Stomach smooth muscle (tissue), 2 donors: Measurements from ENCODE around the gene SV2C.

ENCODE experiments used
- H3K27ac ChIP-seq: one replicate; pipeline ENCODE4 v1.7.0; 2013; ENCODE audit warnings: mild to moderate bottlenecking, low read length, inconsistent platforms
- H3K27me3 ChIP-seq, 2 donors: one replicate each; pipeline ENCODE4 v1.7.0; 2013; ENCODE audit warnings: low read length in 2 of 2; ENCODE audit not compliant: insufficient read depth in 2 of 2, control insufficient read depth in 1 of 2
- H3K36me3 ChIP-seq, 2 donors: one replicate each; pipeline ENCODE4 v1.7.0; 2013; ENCODE audit warnings: low read length in 2 of 2; ENCODE audit not compliant: control insufficient read depth in 2 of 2, insufficient read depth in 2 of 2
- H3K4me1 ChIP-seq: one replicate; pipeline ENCODE4 v1.7.0; 2013; ENCODE audit warnings: low read length; ENCODE audit not compliant: control insufficient read depth, insufficient read depth
- H3K4me3 ChIP-seq, 2 donors: one replicate each; pipeline ENCODE4 v1.7.0; 2013; ENCODE audit warnings: low read length in 2 of 2
- H3K9ac ChIP-seq, 2 donors: one replicate each; pipeline ENCODE4 v1.7.0; 2013; ENCODE audit warnings: low read length in 2 of 2, mild to moderate bottlenecking in 1 of 2
- H3K9me3 ChIP-seq, 2 donors: one replicate each; pipeline ENCODE4 v1.7.0; 2013; ENCODE audit warnings: low read length in 2 of 2; ENCODE audit not compliant: control insufficient read depth in 2 of 2
- donor health status: healthy.
- donor health status: Pancreatic carcinoma.

SV2C gene

GRCh38 chr5:76144513-76145274 lies 61.5 kb downstream of the SV2C start:
- Histone ChIP-seq H3K27me3 (no peaks in the 10 kb centered on the region), H3K4me1 (no peaks in the 10 kb centered on the region), H3K36me3 (no peaks in the 10 kb centered on the region), H3K9me3 (no peaks in the 10 kb centered on the region), H3K27ac (no peak overlapping the region), H3K9ac (no peak overlapping the region), H3K4me3 (no peak overlapping the region)

GRCh38 chr5:76145945-76146344 lies 62.8 kb downstream of the SV2C start:
- Histone ChIP-seq H3K4me1 (no peaks in the 10 kb centered on the region), H3K36me3 (no peaks in the 10 kb centered on the region), H3K9me3 (no peaks in the 10 kb centered on the region), H3K9ac (no peak overlapping the region), H3K4me3 (no peak overlapping the region), H3K27ac (no peak overlapping the region), H3K27me3 (no peaks in the 10 kb centered on the region)

DNA sequence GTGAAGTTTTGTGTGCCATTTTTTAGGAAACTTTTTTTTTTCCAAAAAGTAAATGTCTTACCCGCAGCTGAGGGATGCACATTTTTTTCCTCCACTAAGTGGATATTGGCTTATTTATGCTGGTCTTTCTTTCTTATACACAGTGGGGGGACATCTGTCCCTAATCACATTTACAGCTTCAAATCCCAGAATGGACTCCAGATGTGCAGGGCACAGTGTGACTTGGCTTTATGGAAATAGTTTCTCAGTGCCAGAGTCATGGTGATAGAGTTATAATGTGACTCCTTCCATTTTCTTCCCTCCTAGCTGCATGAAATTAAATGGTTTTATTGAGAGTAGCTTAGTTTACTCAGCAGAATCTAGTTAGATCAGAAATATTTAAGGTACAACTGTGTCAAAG lies 66.5 kb downstream of the SV2C start:
- Histone ChIP-seq H3K36me3 (no peaks in the 10 kb centered on the region), H3K27ac (no peak overlapping the region), H3K9ac (no peak overlapping the region), H3K27me3 (peaks cover 0 to 2% of the 10 kb centered on the region in 2 donors), H3K9me3 (no peaks in the 10 kb centered on the region), H3K4me3 (no peak overlapping the region), H3K4me1 (no peaks in the 10 kb centered on the region)

GRCh38 chr5:76152161-76152560 lies 69.0 kb downstream of the SV2C start:
- Histone ChIP-seq H3K4me3 (no peak overlapping the region), H3K4me1 (no peaks in the 10 kb centered on the region), H3K36me3 (no peaks in the 10 kb centered on the region), H3K9me3 (no peaks in the 10 kb centered on the region), H3K27ac (no peak overlapping the region), H3K27me3 (peaks cover 0 to 2% of the 10 kb centered on the region in 2 donors), H3K9ac (no peak overlapping the region)

DNA sequence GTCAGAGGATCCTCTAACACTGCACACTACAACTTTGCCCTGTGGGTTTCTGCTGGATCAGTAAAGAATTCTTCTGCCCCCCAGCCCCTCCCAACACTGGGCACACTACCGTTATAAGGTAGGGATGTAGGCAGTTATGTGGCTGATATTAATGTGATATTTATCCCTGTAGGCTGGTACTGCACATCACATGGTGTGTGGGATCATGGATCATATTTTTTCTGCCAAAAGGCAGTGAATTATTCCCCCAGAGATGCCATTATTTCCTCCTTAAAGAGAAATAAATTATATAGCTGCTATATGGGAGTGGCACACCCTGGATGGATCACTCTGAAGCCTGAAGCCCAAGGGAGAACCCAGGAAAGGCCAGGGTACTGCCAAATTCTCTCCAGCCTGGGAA lies 69.5 kb downstream of the SV2C start:
- Histone ChIP-seq H3K4me3 (no peak overlapping the region), H3K27me3 (peaks cover 0 to 2% of the 10 kb centered on the region in 2 donors), H3K9me3 (no peaks in the 10 kb centered on the region), H3K36me3 (no peaks in the 10 kb centered on the region), H3K9ac (no peak overlapping the region), H3K4me1 (no peaks in the 10 kb centered on the region), H3K27ac (no peak overlapping the region)

DNA sequence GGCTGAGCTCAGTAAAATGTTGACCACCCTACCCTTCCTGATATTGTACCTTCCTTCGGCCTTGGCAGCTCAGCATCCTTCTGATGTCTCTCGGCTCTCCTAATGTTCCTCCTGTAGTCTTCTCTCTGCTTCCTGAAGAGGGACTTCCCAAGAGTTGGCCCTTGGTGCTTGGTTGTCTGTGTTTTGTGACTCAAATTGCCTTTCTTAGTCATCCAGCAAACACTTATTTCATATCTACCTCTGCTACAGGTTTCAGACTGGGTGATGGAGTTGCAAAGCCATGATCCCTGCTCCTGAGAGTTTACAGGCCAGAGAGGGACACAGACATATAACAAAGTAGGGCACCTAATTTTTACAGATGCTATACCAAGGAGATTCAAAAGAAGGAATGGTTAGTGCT lies 70.1 kb downstream of the SV2C start:
- Histone ChIP-seq H3K27me3 (peaks cover 0 to 2% of the 10 kb centered on the region in 2 donors), H3K9ac (no peak overlapping the region), H3K27ac (no peak overlapping the region), H3K9me3 (no peaks in the 10 kb centered on the region), H3K4me3 (no peak overlapping the region), H3K4me1 (no peaks in the 10 kb centered on the region), H3K36me3 (no peaks in the 10 kb centered on the region)

GRCh38 chr5:76154009-76154690 lies 71.0 kb downstream of the SV2C start:
- no peaks in the 10 kb centered on the region for H3K9me3 ChIP-seq

GRCh38 chr5:76155536-76155935 lies 72.4 kb downstream of the SV2C start:
- H3K27ac ChIP-seq, result no peak overlapping the region
- peaks cover 0 to 2% of the 10 kb centered on the region in 2 donors for H3K27me3 ChIP-seq
- H3K9ac ChIP-seq, result no peak overlapping the region
- H3K9me3 ChIP-seq, result no peaks in the 10 kb centered on the region
- H3K4me1 ChIP-seq, result no peaks in the 10 kb centered on the region
- no peaks in the 10 kb centered on the region for H3K36me3 ChIP-seq
- no peak overlapping the region for H3K4me3 ChIP-seq

More at GRCh38 chr5:76154009-76154690, 71.0 kb downstream of the SV2C start:
- no peak overlapping the region for H3K4me3 ChIP-seq
- H3K27ac ChIP-seq, result no peak overlapping the region
- no peaks in the 10 kb centered on the region for H3K4me1 ChIP-seq
- H3K36me3 ChIP-seq, result no peaks in the 10 kb centered on the region
- no peak overlapping the region for H3K9ac ChIP-seq
- peaks cover 0 to 2% of the 10 kb centered on the region in 2 donors for H3K27me3 ChIP-seq

GRCh38 chr5:76162335-76162734 lies 79.2 kb downstream of the SV2C start:
- H3K9ac ChIP-seq, result no peak overlapping the region
- H3K36me3 ChIP-seq, result no peaks in the 10 kb centered on the region
- H3K4me3 ChIP-seq, result no peak overlapping the region
- no peaks in the 10 kb centered on the region for H3K27me3 ChIP-seq
- no peak overlapping the region for H3K27ac ChIP-seq
- peaks cover 0 to 3% of the 10 kb centered on the region in 2 donors for H3K9me3 ChIP-seq
- H3K4me1 ChIP-seq, result no peaks in the 10 kb centered on the region

GRCh38 chr5:76163111-76163628 lies 80.0 kb downstream of the SV2C start:
- no peak overlapping the region for H3K27ac ChIP-seq
- H3K4me3 ChIP-seq, result no peak overlapping the region
- peaks cover 0 to 3% of the 10 kb centered on the region in 2 donors for H3K9me3 ChIP-seq
- no peaks in the 10 kb centered on the region for H3K36me3 ChIP-seq
- no peaks in the 10 kb centered on the region for H3K4me1 ChIP-seq
- H3K9ac ChIP-seq, result no peak overlapping the region
- H3K27me3 ChIP-seq, result no peaks in the 10 kb centered on the region

- Histone ChIP-seq H3K9ac (no peak overlapping the region), H3K27me3 (no peaks in the 10 kb centered on the region), H3K4me3 (no peak overlapping the region), H3K4me1 (no peaks in the 10 kb centered on the region), H3K9me3 (peaks cover 0 to 3% of the 10 kb centered on the region in 2 donors), H3K36me3 (no peaks in the 10 kb centered on the region), H3K27ac (no peak overlapping the region)
Observed at GRCh38 chr5:76165029-76165428, 81.8 kb downstream of the SV2C start.
